Activated effector memory CD4-positive, alpha-beta T cell treated with anti-CD3 and anti-CD28 coated beads, Interleukin-2, amount 50 U/mL, for 16 hours (primary cell): ENCODE results near the gene SPRY2.
"Not testable (repeated sequence)": the region's sequence is repeated elsewhere in the genome, so short reads cannot be mapped to it uniquely, and the experiment has no call there.

Experiments used
- DNase-seq: peaks from one replicate; pipeline ENCODE4 v3.0.0-alpha.2; 2020

SPRY2 gene

DNA sequence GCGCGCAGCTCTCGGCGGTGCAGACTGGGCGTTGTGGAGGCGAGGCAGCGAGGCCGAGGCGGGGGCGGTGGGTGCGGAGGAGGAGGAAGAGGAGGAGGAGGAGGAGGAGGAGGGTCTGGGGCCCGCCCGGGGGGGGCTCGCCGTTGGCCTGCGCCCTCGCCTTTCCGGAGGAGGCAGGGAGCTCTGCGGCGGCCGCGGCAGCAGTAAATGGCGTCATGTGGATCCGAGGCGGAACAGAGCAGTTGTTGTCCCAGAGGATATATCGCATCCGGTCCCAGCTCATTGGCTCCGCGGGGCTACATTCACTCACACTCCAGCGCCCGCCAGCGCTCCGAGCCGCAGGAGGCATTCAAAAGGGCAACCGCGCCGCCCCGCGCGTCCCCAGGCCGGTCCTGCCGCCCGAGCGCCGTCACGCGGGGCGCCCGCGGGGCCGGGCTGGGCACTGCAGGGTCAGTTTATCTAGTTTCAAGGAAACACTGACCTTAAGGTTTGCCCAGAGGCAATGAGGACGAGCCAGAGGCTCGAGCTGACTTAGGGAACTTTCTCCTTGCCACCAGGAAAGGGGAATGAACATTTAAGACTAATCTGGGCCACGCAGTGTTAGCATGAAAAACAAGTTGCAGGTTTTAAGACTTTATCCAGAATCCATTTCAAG, at the start of gene SPRY2:
Gene SPRY2, minus strand, starts transcription at position 26 of the 655 bp plus-strand sequence. CDS start 3,421 bp downstream, outside the sequence.
- DNase-seq, result peak; percentile 63

- no peak for DNase-seq
These were observed 49.4 kb upstream of the SPRY2 start for GRCh38 chr13:80390338-80390737.

- DNase-seq, result no peak
These were observed 48.4 kb upstream of the SPRY2 start for GRCh38 chr13:80389073-80390038.

GRCh38 chr13:80388506-80388905, 47.6 kb upstream of the SPRY2 start:
- DNase-seq, result no peak

GRCh38 chr13:80386592-80386991, 45.7 kb upstream of the SPRY2 start:
- no peak for DNase-seq

DNA sequence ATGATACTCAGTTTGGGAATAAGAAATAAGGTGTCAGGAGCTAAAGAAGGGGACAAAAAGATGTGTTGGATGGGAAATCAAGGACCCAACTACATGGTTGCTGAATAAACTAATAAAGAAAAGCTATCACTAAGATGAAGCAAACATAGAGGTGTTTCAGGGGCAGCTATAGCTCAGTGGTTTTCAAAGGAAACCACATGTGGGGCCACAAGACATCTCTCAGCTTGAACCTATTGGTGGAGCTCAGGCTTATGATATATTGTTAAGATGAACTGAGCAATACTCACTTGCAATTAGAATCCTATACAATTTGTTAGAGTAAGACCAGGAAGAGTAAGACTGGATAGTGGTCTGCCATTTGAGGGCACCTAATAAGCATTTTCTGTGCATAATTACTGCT, 45.1 kb upstream of the SPRY2 start:
- no peak for DNase-seq

DNA sequence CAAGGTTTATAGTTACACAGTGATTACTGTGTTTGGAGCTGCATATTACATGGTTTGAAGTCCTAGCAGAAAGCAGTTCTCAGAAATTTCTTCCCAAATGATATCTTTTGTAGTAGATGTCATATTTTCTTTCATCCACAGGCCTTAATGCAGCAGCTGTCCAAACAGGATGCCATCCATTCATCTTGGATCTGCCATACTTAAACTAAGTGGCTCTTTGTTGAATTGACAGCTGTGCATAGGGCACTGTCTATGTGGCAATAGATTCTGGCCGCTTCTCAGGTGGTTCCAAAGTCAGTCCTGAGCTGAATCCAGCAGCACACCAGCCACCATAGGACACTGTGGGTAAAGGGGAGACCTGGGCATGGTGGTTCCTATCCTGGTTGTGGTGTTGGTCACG, 41.6 kb upstream of the SPRY2 start:
- no peak for DNase-seq

GRCh38 chr13:80379245-80379644, 38.3 kb upstream of the SPRY2 start:
- no peak for DNase-seq

- DNase-seq, result no peak
These were observed 35.6 kb upstream of the SPRY2 start for GRCh38 chr13:80376554-80376953.

DNA sequence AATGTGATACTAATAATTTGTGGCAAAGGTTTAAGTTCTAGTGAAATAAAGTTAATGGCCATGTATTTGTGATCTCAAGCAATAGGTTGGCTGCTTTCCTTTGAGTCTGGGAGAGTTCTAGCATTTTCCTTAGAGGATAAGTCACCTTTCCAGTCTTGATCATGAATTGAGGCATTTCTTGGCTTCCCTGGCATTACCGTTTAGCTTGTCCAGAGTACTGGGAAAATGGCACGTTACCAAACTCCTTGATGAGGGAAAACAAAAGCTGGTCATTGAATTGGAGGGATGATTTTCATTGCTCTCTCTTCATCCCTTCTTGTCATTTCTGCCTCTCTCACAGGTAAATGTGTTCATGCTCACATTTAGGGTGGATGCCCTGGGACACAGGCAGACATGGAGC, 34.0 kb upstream of the SPRY2 start:
- DNase-seq, result no peak

GRCh38 chr13:80374444-80374843, 33.5 kb upstream of the SPRY2 start:
- no peak for DNase-seq

GRCh38 chr13:80371840-80372509, 31.0 kb upstream of the SPRY2 start:
- no peak for DNase-seq

DNA sequence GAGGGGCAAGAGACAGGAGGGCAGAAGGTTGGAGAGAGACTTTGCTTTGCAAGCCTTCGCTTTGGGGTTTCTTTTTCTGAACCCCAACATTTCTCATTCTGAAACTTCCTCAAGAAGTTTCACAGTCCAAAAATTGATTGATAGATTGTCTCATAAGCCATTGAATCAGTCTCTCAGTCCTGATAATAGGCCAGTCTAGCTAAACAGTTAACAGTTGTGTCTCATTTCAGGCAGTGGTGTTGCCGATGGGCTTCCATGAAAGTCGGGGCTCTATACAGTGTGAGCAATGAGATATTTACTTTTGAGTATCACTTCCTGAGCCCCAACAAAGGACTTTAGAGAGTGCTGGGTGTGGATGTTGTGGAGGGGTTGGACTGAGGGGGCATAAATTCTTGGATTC, 26.5 kb upstream of the SPRY2 start:
- no peak for DNase-seq

- no peak for DNase-seq
These were observed 23.1 kb upstream of the SPRY2 start for GRCh38 chr13:80363890-80364503.

DNA sequence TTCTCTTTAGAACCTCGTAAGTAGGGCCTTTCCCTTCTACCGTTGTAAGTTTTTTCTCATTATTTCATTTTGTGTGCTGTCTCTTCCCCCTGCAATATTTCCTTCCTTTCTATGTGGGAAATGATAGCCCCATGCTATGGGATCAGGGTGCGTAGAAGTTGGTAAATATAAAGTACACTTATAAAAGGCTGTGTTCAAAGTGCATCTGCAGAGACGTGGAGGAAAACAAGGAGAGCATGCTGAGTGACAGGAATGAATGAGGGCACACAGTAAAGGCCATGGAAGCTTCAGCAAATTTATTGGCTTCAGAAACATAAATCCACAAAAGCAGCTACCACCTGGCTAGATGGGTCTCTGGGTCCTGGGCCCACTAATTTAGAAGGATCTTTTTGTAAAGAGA, 21.6 kb upstream of the SPRY2 start:
- DNase-seq, result no peak

- no peak for DNase-seq
These were observed 21.0 kb upstream of the SPRY2 start for GRCh38 chr13:80361883-80362327.

GRCh38 chr13:80361298-80361697, 20.4 kb upstream of the SPRY2 start:
- no peak for DNase-seq

- no peak for DNase-seq
These were observed 19.5 kb upstream of the SPRY2 start for GRCh38 chr13:80360453-80360800.

- no peak for DNase-seq
These were observed 19.0 kb upstream of the SPRY2 start for GRCh38 chr13:80359778-80360452.

DNA sequence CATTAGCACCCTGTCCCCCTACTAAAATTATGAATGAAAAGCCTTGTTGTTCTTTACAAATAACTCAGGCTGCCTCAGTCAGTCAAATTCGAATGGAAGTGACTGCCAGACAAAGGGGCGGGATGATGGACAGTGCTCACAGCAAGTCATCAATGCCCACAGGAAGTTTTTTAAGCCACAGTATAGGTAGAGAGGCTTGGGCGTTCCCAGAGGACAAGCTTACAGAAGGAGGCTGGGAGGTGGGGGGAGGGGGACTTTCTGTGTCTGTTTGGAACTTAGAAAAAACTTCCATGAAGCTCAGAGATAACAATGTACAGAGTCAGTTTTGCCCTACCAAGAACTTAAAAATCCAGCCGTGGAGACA, 18.5 kb upstream of the SPRY2 start:
- DNase-seq, result no peak

GRCh38 chr13:80355496-80356094, 14.7 kb upstream of the SPRY2 start:
- DNase-seq, result not testable (repeated sequence)

- no peak for DNase-seq
These were observed 7.8 kb upstream of the SPRY2 start for GRCh38 chr13:80348750-80349149.
